Endothelial cell (in vitro differentiated cells): ENCODE measurements around the gene MS4A3. TPM values are rescaled to one million over a fixed set of nuclear protein-coding genes. Genes with fewer than 3 reads are reported as not detected.
"Not testable (repeated sequence)": the region's sequence is repeated elsewhere in the genome, so short reads cannot be mapped to it uniquely, and the experiment has no call there.

ENCODE experiments used
- DNase-seq: peaks from one replicate; pipeline ENCODE4 v3.0.0; 2021; ENCODE audit warnings: low spot score
- H3K27ac Mint-ChIP-seq: one replicate; pipeline ENCODE4 v1.8.0; 2021; ENCODE audit warnings: mixed read lengths, inconsistent platforms; ENCODE audit not compliant: unreplicated experiment
- H3K27me3 Mint-ChIP-seq: one replicate; pipeline ENCODE4 v1.8.0; 2021; ENCODE audit warnings: mild to moderate bottlenecking, moderate library complexity, mixed read lengths, inconsistent platforms; ENCODE audit not compliant: unreplicated experiment
- H3K36me3 Mint-ChIP-seq: one replicate; pipeline ENCODE4 v1.8.0; 2021; ENCODE audit warnings: mild to moderate bottlenecking, low read depth, mixed read lengths, inconsistent platforms; ENCODE audit not compliant: unreplicated experiment
- H3K4me1 Mint-ChIP-seq: one replicate; pipeline ENCODE4 v1.8.0; 2021; ENCODE audit warnings: mild to moderate bottlenecking, mixed read lengths, inconsistent platforms; ENCODE audit not compliant: unreplicated experiment
- H3K4me3 Mint-ChIP-seq: one replicate; pipeline ENCODE4 v1.8.0; 2021; ENCODE audit warnings: mild to moderate bottlenecking, mixed read lengths, inconsistent platforms; ENCODE audit not compliant: unreplicated experiment
- H3K9me3 Mint-ChIP-seq: one replicate; pipeline ENCODE4 v1.8.0; 2021; ENCODE audit warnings: mixed read lengths, inconsistent platforms; ENCODE audit not compliant: unreplicated experiment
- total RNA-seq: library from RNA; stranded (reverse); fragmentation: NEBNext Ultra II Directional; extraction: Animal tissue kit (Norgen Biotek cat#: 25700); gene quantifications from one replicate; pipeline ENCODE4 v1.2.1, GENCODE V29; 2021; ENCODE audit not compliant: unreplicated experiment
- TF ChIP-seq, protein P1 (sequence below): fragments of 200-600 bp; sonication (generic); IDR thresholded peaks from one replicate; pipeline ENCODE4 v1.5.0; 2021; ENCODE audit warnings: antibody characterized with exemption; ENCODE audit not compliant: unreplicated experiment

MS4A3 gene
- total RNA-seq, 1 donor from 2014 or later = 1.4 TPM

DNA sequence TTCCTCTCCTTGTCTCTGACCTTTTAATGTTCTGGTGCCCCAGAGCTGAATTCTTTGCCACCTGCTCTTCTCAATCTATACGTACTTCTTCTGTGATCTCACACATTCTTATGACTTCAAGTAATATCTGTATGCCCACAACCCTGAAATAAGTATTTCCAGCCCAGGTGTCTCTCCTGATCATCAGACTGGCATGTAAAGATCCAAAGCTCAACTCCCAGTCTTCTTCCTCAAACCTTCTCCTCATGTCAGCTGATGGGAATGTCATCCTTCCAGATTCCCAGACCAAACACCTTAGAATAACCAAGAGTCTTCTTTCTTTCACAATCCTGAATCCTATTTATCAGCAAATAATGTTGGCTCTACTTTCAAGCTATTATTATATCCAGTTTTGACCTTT is 9.3 kb downstream of the MS4A3 start:
- Mint-ChIP-seq H3K27ac (no peak overlapping the region), H3K36me3 (no peaks in the 10 kb centered on the region), H3K4me1 (no peaks in the 10 kb centered on the region), H3K9me3 (no peaks in the 10 kb centered on the region), H3K27me3 (no peaks in the 10 kb centered on the region), H3K4me3 (no peak overlapping the region)
- TF ChIP-seq, protein P1, sequence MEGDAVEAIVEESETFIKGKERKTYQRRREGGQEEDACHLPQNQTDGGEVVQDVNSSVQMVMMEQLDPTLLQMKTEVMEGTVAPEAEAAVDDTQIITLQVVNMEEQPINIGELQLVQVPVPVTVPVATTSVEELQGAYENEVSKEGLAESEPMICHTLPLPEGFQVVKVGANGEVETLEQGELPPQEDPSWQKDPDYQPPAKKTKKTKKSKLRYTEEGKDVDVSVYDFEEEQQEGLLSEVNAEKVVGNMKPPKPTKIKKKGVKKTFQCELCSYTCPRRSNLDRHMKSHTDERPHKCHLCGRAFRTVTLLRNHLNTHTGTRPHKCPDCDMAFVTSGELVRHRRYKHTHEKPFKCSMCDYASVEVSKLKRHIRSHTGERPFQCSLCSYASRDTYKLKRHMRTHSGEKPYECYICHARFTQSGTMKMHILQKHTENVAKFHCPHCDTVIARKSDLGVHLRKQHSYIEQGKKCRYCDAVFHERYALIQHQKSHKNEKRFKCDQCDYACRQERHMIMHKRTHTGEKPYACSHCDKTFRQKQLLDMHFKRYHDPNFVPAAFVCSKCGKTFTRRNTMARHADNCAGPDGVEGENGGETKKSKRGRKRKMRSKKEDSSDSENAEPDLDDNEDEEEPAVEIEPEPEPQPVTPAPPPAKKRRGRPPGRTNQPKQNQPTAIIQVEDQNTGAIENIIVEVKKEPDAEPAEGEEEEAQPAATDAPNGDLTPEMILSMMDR = no peak
- no peak for DNase-seq

DNA sequence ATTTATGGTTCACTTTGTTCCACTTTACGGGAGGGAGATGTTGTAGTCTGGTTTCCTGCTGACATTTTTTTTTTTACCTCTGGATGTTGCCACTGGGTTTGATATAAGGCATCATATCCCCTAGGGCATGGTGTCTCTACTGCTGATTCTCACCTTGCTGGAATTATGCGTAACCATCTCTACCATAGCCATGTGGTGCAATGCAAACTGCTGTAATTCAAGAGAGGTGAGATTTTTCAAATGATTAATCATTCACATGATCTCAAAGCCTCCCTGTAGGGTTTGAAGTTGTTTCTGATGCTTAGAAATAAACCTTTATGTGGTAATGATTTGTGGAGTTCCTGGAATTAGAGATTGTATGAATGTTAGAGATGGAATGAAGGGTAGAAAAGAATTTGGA is 13.0 kb downstream of the MS4A3 start:
- Mint-ChIP-seq H3K4me1 (no peaks in the 10 kb centered on the region), H3K4me3 (no peak overlapping the region), H3K27me3 (no peaks in the 10 kb centered on the region), H3K36me3 (no peaks in the 10 kb centered on the region), H3K27ac (no peak overlapping the region), H3K9me3 (no peaks in the 10 kb centered on the region)
- TF ChIP-seq, protein P1 = no peak
- DNase-seq = no peak

DNA sequence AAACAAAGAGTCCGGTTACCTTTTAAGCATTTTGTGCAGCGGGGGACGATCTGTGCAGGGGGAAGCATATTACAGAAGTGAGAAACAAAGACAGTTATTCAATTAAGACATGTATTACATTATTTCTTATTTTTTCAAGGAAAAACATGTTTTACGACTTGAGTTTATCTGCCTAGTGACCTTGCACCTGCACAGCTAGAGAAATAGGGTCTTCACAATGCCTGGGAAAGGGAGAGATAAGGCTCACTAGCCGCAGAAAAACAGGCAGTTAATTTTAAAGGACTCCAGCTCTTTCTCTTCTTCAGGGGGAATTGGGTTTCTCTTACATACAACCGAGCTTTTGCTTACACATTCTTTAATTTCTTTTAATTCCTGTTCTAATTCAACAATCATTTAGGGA is 15.2 kb downstream of the MS4A3 start:
- H3K4me1 Mint-ChIP-seq, H3K27ac Mint-ChIP-seq, DNase-seq, H3K36me3 Mint-ChIP-seq, H3K9me3 Mint-ChIP-seq, H3K27me3 Mint-ChIP-seq, H3K4me3 Mint-ChIP-seq: not testable (repeated sequence)

DNA sequence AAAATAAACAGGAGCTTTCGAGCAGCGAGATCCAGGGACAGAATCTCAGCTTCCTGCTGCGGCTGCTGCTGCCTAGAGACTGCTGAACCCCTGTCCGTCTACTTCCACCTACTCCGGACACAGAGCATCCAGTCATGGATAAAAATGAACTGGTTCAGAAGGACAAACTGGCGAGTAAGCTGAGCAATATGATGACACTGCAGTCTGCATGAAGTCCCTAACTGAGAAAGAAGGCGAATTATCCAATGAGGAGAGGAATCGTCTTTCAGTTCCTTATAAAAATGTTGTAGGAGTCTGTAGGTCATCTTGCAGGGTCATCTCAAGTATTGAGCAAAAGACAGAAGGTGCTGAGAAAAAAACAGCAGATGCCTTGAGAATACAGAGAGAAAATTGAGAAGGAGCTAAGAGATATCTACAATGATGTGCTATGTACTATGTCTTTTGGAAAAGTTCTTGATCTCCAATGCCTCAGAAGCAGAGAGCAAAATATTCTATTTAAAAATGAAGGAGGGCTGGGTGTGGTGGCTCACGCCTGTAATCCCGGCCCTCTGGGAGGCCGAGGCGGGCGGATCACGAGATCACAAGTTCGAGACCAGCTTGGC is 20.9 kb downstream of the MS4A3 start:
- H3K9me3 Mint-ChIP-seq = no peaks in the 10 kb centered on the region
- TF ChIP-seq, protein P1 = no peak
- no peak overlapping the region for H3K27ac Mint-ChIP-seq
- H3K36me3 Mint-ChIP-seq = no peaks in the 10 kb centered on the region
- DNase-seq = no peak
- H3K4me1 Mint-ChIP-seq = peaks cover 6% of the 10 kb centered on the region
- peaks cover 3% of the 10 kb centered on the region for H3K27me3 Mint-ChIP-seq
- no peak overlapping the region for H3K4me3 Mint-ChIP-seq

DNA sequence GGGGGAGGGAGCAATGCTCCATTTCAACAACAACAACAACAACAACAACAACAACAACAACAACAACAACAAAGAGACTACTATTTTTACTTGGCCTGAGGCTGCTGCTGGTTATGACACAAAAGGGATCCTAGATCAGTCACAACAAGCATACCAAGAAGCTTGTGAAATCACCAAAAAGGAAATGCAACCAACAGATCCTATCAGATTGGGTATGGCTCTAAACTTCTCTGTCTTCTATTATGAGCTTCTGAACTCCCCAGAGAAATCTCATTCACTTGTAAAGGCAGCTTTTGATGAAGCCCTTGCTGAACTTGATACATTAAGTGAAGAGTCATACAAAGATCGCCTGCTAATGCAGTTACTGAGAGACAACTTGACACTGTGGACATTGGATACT is 21.5 kb downstream of the MS4A3 start:
- DNase-seq = no peak
- Mint-ChIP-seq H3K4me3 (no peak overlapping the region), H3K27ac (no peak overlapping the region), H3K36me3 (no peaks in the 10 kb centered on the region), H3K4me1 (peaks cover 6% of the 10 kb centered on the region), H3K27me3 (peaks cover 3% of the 10 kb centered on the region), H3K9me3 (no peaks in the 10 kb centered on the region)
- TF ChIP-seq, protein P1 = no peak
